Measurements from ENCODE around the gene MARCHF3. TPM values are rescaled to one million over a fixed set of nuclear protein-coding genes. Genes with fewer than 3 reads are reported as not detected.

MARCHF3 gene
- 0.57 and 0.67 TPM in 2 replicates for polyA plus RNA-seq (2013)

- H3K9ac ChIP-seq (ENCODE audit: low read length), result no peak within 1 kb of the TSS
- peak within 1 kb of the TSS; percentile 27 for H2AFZ ChIP-seq (ENCODE audit: insufficient read depth, low read length, poor library complexity)
- H3K36me3 ChIP-seq (ENCODE audit: control insufficient read depth in 1 of 2, insufficient read depth in 2 of 2, low read length in 2 of 2), result no peaks in the 10 kb centered on the region
- peak within 1 kb of the TSS; percentile 10 for H2BK12ac ChIP-seq (ENCODE audit: low read length)
- H3K14ac ChIP-seq (ENCODE audit: low read length), result peak within 1 kb of the TSS; percentile 4
- peak within 1 kb of the TSS; percentile 67 for H4K8ac ChIP-seq (ENCODE audit: low read depth, low read length)
- peaks cover 2 to 12% of the 10 kb centered on the region in 2 experiments for H3K4me1 ChIP-seq (ENCODE audit: control insufficient read depth in 1 of 2, insufficient read depth in 2 of 2, low read length in 2 of 2)
- H3K4me2 ChIP-seq (ENCODE audit: low read length), result peak within 1 kb of the TSS; percentile 88
- peak within 1 kb of the TSS; percentile 80 for H3K4me3 ChIP-seq (ENCODE audit: low read depth, low read length)
- H3K27me3 ChIP-seq (ENCODE audit: insufficient read depth, low read length), result peaks cover 3% of the 10 kb centered on the region
- no peak within 1 kb of the TSS for H3K23ac ChIP-seq (ENCODE audit: low read length)
- peaks cover 3% of the 10 kb centered on the region for H3K9me3 ChIP-seq (ENCODE audit: insufficient read depth, low read depth, low read length)
- no peaks in the 10 kb centered on the region for H3K79me1 ChIP-seq (ENCODE audit: low read length)
- H3K27ac ChIP-seq (ENCODE audit: low read depth, low read length), result no peak within 1 kb of the TSS
- H2BK5ac ChIP-seq (ENCODE audit: low read depth, low read length, poor library complexity), result no peak within 1 kb of the TSS
- no peak within 1 kb of the TSS for H2AK5ac ChIP-seq (ENCODE audit: low read length)
- no CpG with 5 or more reads among the region's 97 CpGs for WGBS (ENCODE audit: extremely low coverage, insufficient coverage, insufficient read length)
- peak; percentile 99 for DNase-seq
- no peak within 1 kb of the TSS for H3K4ac ChIP-seq (ENCODE audit: low read depth, low read length)
- peak within 1 kb of the TSS; percentile 10 for H3K18ac ChIP-seq (ENCODE audit: low read length)
- H4K12ac ChIP-seq (ENCODE audit: low read depth, low read length), result no peak within 1 kb of the TSS
- no peaks in the 10 kb centered on the region for H3K79me2 ChIP-seq (ENCODE audit: control insufficient read depth, insufficient read depth, low read length, poor library complexity)
- H4K91ac ChIP-seq (ENCODE audit: low read depth, low read length), result no peak within 1 kb of the TSS
- no peak within 1 kb of the TSS for H2BK120ac ChIP-seq (ENCODE audit: insufficient read depth, low read length, poor library complexity)
Measured at GRCh38 chr5:127030259-127031146, at the start of gene MARCHF3. Gene MARCHF3 (minus strand): TSS chr5:127030558. CDS start chr5:126918171, 112,387 bp downstream.

DNA sequence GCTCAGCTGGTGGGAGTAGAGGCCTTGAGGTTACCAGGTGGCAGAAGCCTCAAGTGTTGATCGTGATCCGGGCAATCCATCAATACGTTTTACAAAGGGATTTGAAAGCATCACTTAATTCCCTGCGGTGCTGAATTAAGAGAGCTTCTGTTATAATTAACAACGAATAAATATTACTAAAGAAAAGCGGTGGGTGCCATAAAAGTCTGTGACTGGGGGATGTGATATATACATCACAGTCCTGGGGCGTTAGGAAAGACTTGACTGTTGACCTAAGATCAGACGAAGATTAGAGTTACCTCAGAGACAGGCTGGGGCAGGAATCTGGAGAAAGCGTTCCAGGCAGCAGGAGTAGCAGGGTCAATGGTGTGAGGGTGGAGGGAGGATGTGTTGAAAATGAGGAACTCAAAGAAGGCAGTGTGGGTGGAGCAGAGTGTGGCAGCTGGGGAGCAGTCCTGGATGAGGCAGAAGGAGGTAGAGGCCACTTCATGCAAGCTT is 49.7 kb upstream of the MARCHF3 start:
- Histone ChIP-seq H3K79me1 (ENCODE audit: low read length) (no peaks in the 10 kb centered on the region), H2BK5ac (ENCODE audit: low read depth, low read length, poor library complexity) (no peak overlapping the region), H3K4me3 (ENCODE audit: low read depth, low read length) (no peak overlapping the region), H2AFZ (ENCODE audit: insufficient read depth, low read length, poor library complexity) (no peak overlapping the region), H3K9me3 (ENCODE audit: insufficient read depth, low read depth, low read length) (no peaks in the 10 kb centered on the region), H3K23ac (ENCODE audit: low read length) (no peak overlapping the region), H3K14ac (ENCODE audit: low read length) (no peak overlapping the region), H4K8ac (ENCODE audit: low read depth, low read length) (no peak overlapping the region), H4K91ac (ENCODE audit: low read depth, low read length) (no peak overlapping the region), H3K18ac (ENCODE audit: low read length) (no peak overlapping the region), H3K9ac (ENCODE audit: low read length) (no peak overlapping the region), H3K4ac (ENCODE audit: low read depth, low read length) (no peak overlapping the region), H2BK12ac (ENCODE audit: low read length) (no peak overlapping the region), H3K27me3 (ENCODE audit: insufficient read depth, low read length) (no peaks in the 10 kb centered on the region), H3K36me3 (ENCODE audit: control insufficient read depth in 1 of 2, insufficient read depth in 2 of 2, low read length in 2 of 2) (no peaks in the 10 kb centered on the region), H4K12ac (ENCODE audit: low read depth, low read length) (no peak overlapping the region), H2AK5ac (ENCODE audit: low read length) (no peak overlapping the region), H3K4me1 (ENCODE audit: control insufficient read depth in 1 of 2, insufficient read depth in 2 of 2, low read length in 2 of 2) (peaks cover 8 to 11% of the 10 kb centered on the region in 2 experiments), H3K79me2 (ENCODE audit: control insufficient read depth, insufficient read depth, low read length, poor library complexity) (no peaks in the 10 kb centered on the region), H3K4me2 (ENCODE audit: low read length) (no peak overlapping the region), H3K27ac (ENCODE audit: low read depth, low read length) (no peak overlapping the region), H2BK120ac (ENCODE audit: insufficient read depth, low read length, poor library complexity) (no peak overlapping the region)
- peak; percentile 48 to 76 for DNase-seq
- WGBS (ENCODE audit: extremely low coverage, insufficient coverage, insufficient read length), result no CpG with 5 or more reads among the region's 9 CpGs

DNA sequence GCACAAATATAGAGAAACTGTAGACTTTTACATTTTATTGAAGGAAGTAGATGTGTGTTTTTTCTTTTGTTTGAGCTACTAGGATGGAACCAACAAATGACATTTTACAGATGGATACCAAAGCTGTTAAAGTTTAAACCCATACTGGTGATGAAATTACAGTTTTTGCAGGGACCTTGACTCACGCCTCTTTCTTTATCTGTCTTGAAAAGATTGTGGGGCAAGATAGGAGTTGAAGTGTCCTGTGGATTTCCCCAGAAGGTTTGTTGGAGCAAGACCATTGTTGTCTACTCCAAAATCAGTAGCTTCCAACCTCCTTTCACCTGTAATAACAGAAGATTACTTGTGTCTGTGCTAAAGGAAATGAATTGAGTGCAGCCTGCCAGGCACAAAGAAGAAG is 47.0 kb upstream of the MARCHF3 start:
- Histone ChIP-seq H3K9ac (ENCODE audit: low read length) (no peak overlapping the region), H2AK5ac (ENCODE audit: low read length) (no peak overlapping the region), H4K8ac (ENCODE audit: low read depth, low read length) (no peak overlapping the region), H3K4me3 (ENCODE audit: low read depth, low read length) (no peak overlapping the region), H3K79me1 (ENCODE audit: low read length) (no peaks in the 10 kb centered on the region), H3K27ac (ENCODE audit: low read depth, low read length) (no peak overlapping the region), H3K23ac (ENCODE audit: low read length) (no peak overlapping the region), H3K9me3 (ENCODE audit: insufficient read depth, low read depth, low read length) (no peaks in the 10 kb centered on the region), H2BK5ac (ENCODE audit: low read depth, low read length, poor library complexity) (no peak overlapping the region), H2AFZ (ENCODE audit: insufficient read depth, low read length, poor library complexity) (no peak overlapping the region), H3K4me2 (ENCODE audit: low read length) (no peak overlapping the region), H3K18ac (ENCODE audit: low read length) (no peak overlapping the region), H2BK12ac (ENCODE audit: low read length) (no peak overlapping the region), H3K36me3 (ENCODE audit: control insufficient read depth in 1 of 2, insufficient read depth in 2 of 2, low read length in 2 of 2) (no peaks in the 10 kb centered on the region), H3K4ac (ENCODE audit: low read depth, low read length) (no peak overlapping the region), H3K79me2 (ENCODE audit: control insufficient read depth, insufficient read depth, low read length, poor library complexity) (no peaks in the 10 kb centered on the region), H4K12ac (ENCODE audit: low read depth, low read length) (no peak overlapping the region), H3K14ac (ENCODE audit: low read length) (no peak overlapping the region), H2BK120ac (ENCODE audit: insufficient read depth, low read length, poor library complexity) (no peak overlapping the region), H3K27me3 (ENCODE audit: insufficient read depth, low read length) (no peaks in the 10 kb centered on the region), H4K91ac (ENCODE audit: low read depth, low read length) (no peak overlapping the region), H3K4me1 (ENCODE audit: control insufficient read depth in 1 of 2, insufficient read depth in 2 of 2, low read length in 2 of 2) (peaks cover 8 to 11% of the 10 kb centered on the region in 2 experiments)
- WGBS (ENCODE audit: extremely low coverage, insufficient coverage, insufficient read length), result no CpG with 5 or more reads among the region's 1 CpG
- DNase-seq, result peak in 1 of 2 donors; percentile 63

DNA sequence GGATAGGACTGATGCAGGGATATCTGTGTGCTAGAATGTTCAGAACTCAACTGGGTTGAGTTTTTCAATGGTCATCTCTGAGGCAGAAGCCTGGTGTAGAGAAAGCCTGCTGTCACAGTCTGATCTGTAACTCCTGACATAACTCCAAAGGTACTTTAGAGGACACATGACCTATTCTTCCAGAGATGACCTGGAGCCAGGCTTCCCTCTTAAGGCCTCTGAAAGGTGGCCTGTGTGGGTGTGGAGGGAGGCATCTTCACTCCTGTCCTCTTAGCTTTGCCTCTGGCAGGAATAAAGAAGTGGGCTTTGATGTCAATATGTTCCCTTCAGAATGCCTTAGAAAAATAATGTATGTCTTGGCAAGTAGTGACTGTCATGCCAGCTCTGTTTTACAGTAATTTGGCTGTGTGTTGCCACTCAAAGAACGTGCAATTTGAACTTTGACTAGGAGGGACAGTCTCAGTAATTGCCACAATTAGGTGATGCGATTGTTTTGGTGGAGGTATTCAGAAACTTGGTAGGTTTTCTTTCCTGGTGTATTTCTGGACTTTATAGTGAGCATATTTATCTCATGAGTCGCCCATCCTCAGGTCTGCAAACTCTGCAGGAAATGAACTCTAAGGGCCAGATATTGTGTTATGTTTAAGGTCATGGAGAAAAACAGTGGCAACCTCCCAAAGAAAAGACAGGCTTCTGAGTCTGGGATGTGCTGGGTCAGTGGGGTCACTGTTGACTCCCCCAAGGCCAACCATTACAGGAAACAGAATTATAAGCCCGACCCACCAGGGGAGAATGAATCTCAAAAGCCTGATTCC is 46.2 kb upstream of the MARCHF3 start:
- peaks cover 8 to 11% of the 10 kb centered on the region in 2 experiments for H3K4me1 ChIP-seq (ENCODE audit: control insufficient read depth in 1 of 2, insufficient read depth in 2 of 2, low read length in 2 of 2)
- H3K23ac ChIP-seq (ENCODE audit: low read length), result no peak overlapping the region
- no peak overlapping the region for H2AK5ac ChIP-seq (ENCODE audit: low read length)
- no peak overlapping the region for H3K4me3 ChIP-seq (ENCODE audit: low read depth, low read length)
- no peak overlapping the region for H4K8ac ChIP-seq (ENCODE audit: low read depth, low read length)
- no peaks in the 10 kb centered on the region for H3K79me2 ChIP-seq (ENCODE audit: control insufficient read depth, insufficient read depth, low read length, poor library complexity)
- no peak overlapping the region for H3K14ac ChIP-seq (ENCODE audit: low read length)
- H2BK5ac ChIP-seq (ENCODE audit: low read depth, low read length, poor library complexity), result no peak overlapping the region
- H3K27ac ChIP-seq (ENCODE audit: low read depth, low read length), result no peak overlapping the region
- H3K27me3 ChIP-seq (ENCODE audit: insufficient read depth, low read length), result no peaks in the 10 kb centered on the region
- H3K4ac ChIP-seq (ENCODE audit: low read depth, low read length), result no peak overlapping the region
- no peak overlapping the region for H4K91ac ChIP-seq (ENCODE audit: low read depth, low read length)
- no peaks in the 10 kb centered on the region for H3K79me1 ChIP-seq (ENCODE audit: low read length)
- H2BK120ac ChIP-seq (ENCODE audit: insufficient read depth, low read length, poor library complexity), result no peak overlapping the region
- no peaks in the 10 kb centered on the region for H3K9me3 ChIP-seq (ENCODE audit: insufficient read depth, low read depth, low read length)
- H4K12ac ChIP-seq (ENCODE audit: low read depth, low read length), result no peak overlapping the region
- no peak overlapping the region for H2AFZ ChIP-seq (ENCODE audit: insufficient read depth, low read length, poor library complexity)
- H3K36me3 ChIP-seq (ENCODE audit: control insufficient read depth in 1 of 2, insufficient read depth in 2 of 2, low read length in 2 of 2), result no peaks in the 10 kb centered on the region
- no peak overlapping the region for H3K9ac ChIP-seq (ENCODE audit: low read length)
- no CpG with 5 or more reads among the region's 4 CpGs for WGBS (ENCODE audit: extremely low coverage, insufficient coverage, insufficient read length)
- no peak overlapping the region for H3K4me2 ChIP-seq (ENCODE audit: low read length)
- H3K18ac ChIP-seq (ENCODE audit: low read length), result no peak overlapping the region
- H2BK12ac ChIP-seq (ENCODE audit: low read length), result peak overlapping the region; percentile 70
- no peak for DNase-seq
